Hypothalamus (tissue), 51 donors: ENCODE results near the gene ACSF2.

Experiments used
- DNase-seq, 51 donors: peaks; one replicate each; lab custom pipeline; 2025; lab: John Stamatoyannopoulos, UW

Gene ACSF2

GRCh38 chr17:50493744-50494143 is 67.7 kb downstream of the ACSF2 start:
- DNase-seq, result no peak

GRCh38 chr17:50495217-50495823 is 69.3 kb downstream of the ACSF2 start:
- DNase-seq, result no peak

GRCh38 chr17:50495918-50496317 is 69.9 kb downstream of the ACSF2 start:
- no peak for DNase-seq

- no peak for DNase-seq
Measured at GRCh38 chr17:50498021-50498874, 72.2 kb downstream of the ACSF2 start.

GRCh38 chr17:50499270-50499669 is 73.3 kb downstream of the ACSF2 start:
- DNase-seq, result no peak

GRCh38 chr17:50499721-50500120 is 73.7 kb downstream of the ACSF2 start:
- DNase-seq, result no peak

- DNase-seq, result no peak
Measured at GRCh38 chr17:50501054-50501453, 75.0 kb downstream of the ACSF2 start.

GRCh38 chr17:50502301-50502990 is 76.4 kb downstream of the ACSF2 start:
- no peak for DNase-seq

GRCh38 chr17:50505591-50506130 is 79.6 kb downstream of the ACSF2 start:
- DNase-seq, result no peak

- no peak for DNase-seq
Measured at GRCh38 chr17:50506298-50506697, 80.3 kb downstream of the ACSF2 start.

GRCh38 chr17:50507871-50508572 is 82.0 kb downstream of the ACSF2 start, which contains the start of gene MYCBPAP:
Gene MYCBPAP, plus strand, starts transcription at chr17:50508439. Its CDS starts 236 bp downstream, at chr17:50508675.
- DNase-seq, result peak in 48 of 51 donors; percentile 7 to 84 (median 64)

- DNase-seq, result peak in 2 of 51 donors; percentile 12 to 16
Measured at GRCh38 chr17:50508573-50509460, 82.8 kb downstream of the ACSF2 start.

GRCh38 chr17:50511058-50511457 is 85.0 kb downstream of the ACSF2 start:
- no peak for DNase-seq

GRCh38 chr17:50513495-50513894 is 87.5 kb downstream of the ACSF2 start:
- no peak for DNase-seq

- no peak for DNase-seq
Measured at GRCh38 chr17:50514388-50514787, 88.4 kb downstream of the ACSF2 start.

- DNase-seq, result peak in 1 of 51 donors; percentile 10
Measured at GRCh38 chr17:50514936-50515702, 89.1 kb downstream of the ACSF2 start.

- DNase-seq, result no peak
Measured at GRCh38 chr17:50517011-50517410, 91.0 kb downstream of the ACSF2 start.

GRCh38 chr17:50517504-50518383 is 91.7 kb downstream of the ACSF2 start:
- no peak for DNase-seq
